HCT116 (cell line): Measurements from ENCODE around the gene PDSS2. TPM values are rescaled to one million over a fixed set of nuclear protein-coding genes. Genes with fewer than 3 reads are reported as not detected.

Source experiments
- ATAC-seq: fragments of 200-7000 bp; cut with Tn5 transposase; 2 replicates; pipeline ENCODE4 v1.9.1; 2020; ENCODE audit warnings: mild to moderate bottlenecking, moderate library complexity
- BruUV-seq: library from RNA; stranded (reverse); fragments of 400-500 nt; replicated peaks from 2 replicates; lab custom pipeline; 2021; lab: Mats Ljungman, UMichigan
- CTCF ChIA-PET: fragments of 300-600 bp; sonication (Branson Sonifier 250); formaldehyde crosslinking; loops from one replicate; lab custom pipeline; 2021; ENCODE audit warnings: antibody characterized with exemption; lab: Charles Lee
- POLR2A ChIA-PET: fragments of 300-600, 350-600 bp; sonication (Branson Sonifier 250); formaldehyde crosslinking; loops from one replicate; lab custom pipeline; 2021; ENCODE audit warnings: antibody characterized with exemption; lab: Charles Lee
- RAD21 ChIA-PET, 2 experiments: fragments of 300-600 bp; sonication (Branson Sonifier 250); formaldehyde crosslinking; loops; one replicate each; lab custom pipeline; 2023; ENCODE audit warnings: low total read pairs in 2 of 2; ENCODE audit not compliant: uncharacterized antibody in 2 of 2, unreplicated experiment in 2 of 2, low non-redundant PET in 1 of 2; lab: Charles Lee
- DNase-seq: peaks from one replicate; pipeline ENCODE4 v3.0.0-alpha.2; 2010; ENCODE audit warnings: low read depth, low spot score
- H2AFZ ChIP-seq: fragments of 200-600 bp; shearing (Covaris generic), sonication (generic); 2 replicates; pipeline ENCODE4 v1.6.1; 2017; ENCODE audit warnings: low read depth, mixed run types, mixed read lengths, antibody characterized with exemption, low read length; ENCODE audit not compliant: poor library complexity, severe bottlenecking
- H3K27ac ChIP-seq: 2 replicates; pipeline ENCODE4 v1.5.1; 2012; ENCODE audit warnings: low read depth, low read length
- H3K27me3 ChIP-seq: fragments of 200-600 bp; sonication (generic); 2 replicates; pipeline ENCODE4 v1.6.1; 2016; ENCODE audit warnings: mixed run types, low read length, mixed read lengths; ENCODE audit not compliant: insufficient read depth
- H3K36me3 ChIP-seq, 2 experiments: fragments of 200-500 bp in 1 of 2; fragments of 200-600 bp in 1 of 2; sonication (Bioruptor generic) in 1 of 2; sonication (generic) in 1 of 2; 2 replicates each; pipeline versions ENCODE4 v1.5.1 to v1.6.1; 2014 to 2016; ENCODE audit warnings: low read length in 2 of 2, inconsistent platforms in 1 of 2, mixed read lengths in 1 of 2, mixed run types in 1 of 2; ENCODE audit not compliant: insufficient read depth in 2 of 2, control insufficient read depth in 1 of 2
- H3K4me1 ChIP-seq, 2 experiments: fragments of 200-600 bp in 1 of 2; sonication (generic) in 1 of 2; 2 replicates each; pipeline versions ENCODE4 v1.5.1 to v1.6.1; 2012 to 2017; ENCODE audit warnings: low read length in 2 of 2, inconsistent platforms in 1 of 2, mild to moderate bottlenecking in 1 of 2, mixed read lengths in 1 of 2, mixed run types in 1 of 2, moderate library complexity in 1 of 2; ENCODE audit not compliant: insufficient read depth in 2 of 2, control insufficient read depth in 1 of 2
- H3K4me2 ChIP-seq: fragments of 200-600 bp; sonication (generic); 2 replicates; pipeline ENCODE4 v1.6.1; 2017; ENCODE audit warnings: mixed run types, low read length, mixed read lengths
- H3K4me3 ChIP-seq, 2 experiments: fragments of 200-600 bp in 1 of 2; sonication (generic) in 1 of 2; replicated peaks in 1 of 2; 2 replicates each; pipeline ENCODE4 v1.5.1; 2011 to 2016; ENCODE audit warnings: low read length in 2 of 2, control low read depth in 1 of 2, low read depth in 1 of 2, mild to moderate bottlenecking in 1 of 2, mixed read lengths in 1 of 2, mixed run types in 1 of 2
- H3K79me2 ChIP-seq: fragments of 200-600 bp; sonication (generic); 2 replicates; pipeline ENCODE4 v1.6.1; 2017; ENCODE audit warnings: mild to moderate bottlenecking, mixed run types, low read length, moderate library complexity, mixed read lengths; ENCODE audit not compliant: insufficient read depth
- H3K9ac ChIP-seq: fragments of 200-600 bp; sonication (generic); 2 replicates; pipeline ENCODE4 v1.6.1; 2016; ENCODE audit warnings: low read length, mixed read lengths
- H3K9me2 ChIP-seq: fragments of 200-600 bp; sonication (generic), shearing (Covaris generic); 2 replicates; pipeline ENCODE4 v1.6.1; 2017; ENCODE audit warnings: mixed run types, mild to moderate bottlenecking, moderate library complexity; ENCODE audit not compliant: insufficient read depth
- H3K9me3 ChIP-seq, 2 experiments: fragments of 200-500 bp in 1 of 2; fragments of 200-600 bp in 1 of 2; sonication (Bioruptor generic) in 1 of 2; sonication (generic) in 1 of 2; 2 replicates each; pipeline ENCODE4 v1.6.1; 2014 to 2017; ENCODE audit warnings: low read length in 2 of 2, mixed read lengths in 2 of 2, inconsistent platforms in 1 of 2, low read depth in 1 of 2, mild to moderate bottlenecking in 1 of 2, mixed run types in 1 of 2, moderate library complexity in 1 of 2; ENCODE audit not compliant: control insufficient read depth in 1 of 2, insufficient read depth in 1 of 2
- H4K20me1 ChIP-seq: fragments of 200-600 bp; sonication (generic), shearing (Covaris generic); 2 replicates; pipeline ENCODE4 v1.6.1; 2017; ENCODE audit warnings: mixed run types, mild to moderate bottlenecking, moderate library complexity; ENCODE audit not compliant: insufficient read depth
- SP1 ChIP-seq: IDR thresholded peaks from 2 replicates; pipeline ENCODE4 v1.6.1; 2012; ENCODE audit warnings: low read depth
- SRF ChIP-seq: IDR thresholded peaks from 2 replicates; pipeline ENCODE4 v1.6.1; 2012; ENCODE audit warnings: low read depth
- ZNF274 ChIP-seq: fragments of 200-500 bp; sonication (Bioruptor generic); IDR thresholded peaks from 2 replicates; pipeline ENCODE4 v1.6.1; 2014; ENCODE audit warnings: mild to moderate bottlenecking, low read depth, low read length, inconsistent platforms
- intact Hi-C: fragments of 100-400 bp; cut with micrococcal nuclease; formaldehyde crosslinking; loops from 2 replicates; pipeline ENCODE4 v1.10.0; 2022
- total RNA-seq: library from RNA; stranded (reverse); gene quantifications from one replicate; pipeline ENCODE4 v1.2.1, GENCODE V29; 2021; ENCODE audit not compliant: unreplicated experiment
- TF ChIP-seq, protein P1 (sequence below): IDR thresholded peaks from 2 replicates; pipeline ENCODE4 v1.6.1; 2011; ENCODE audit warnings: mild to moderate bottlenecking, low read length, moderate library complexity; ENCODE audit not compliant: insufficient replicate concordance; ENCODE audit errors: extremely low read depth
- TF ChIP-seq, protein P2 (sequence below), 3 experiments: fragments of 200-600 bp in 1 of 3; sonication (generic) in 1 of 3; IDR thresholded peaks in 2 of 3; conservative IDR thresholded peaks in 1 of 3; 2 replicates each; pipeline ENCODE4 v1.5.1; 2012 to 2017; ENCODE audit warnings: low read depth in 2 of 3, low read length in 2 of 3, antibody characterized with exemption in 1 of 3, borderline replicate concordance in 1 of 3, control low read depth in 1 of 3, mild to moderate bottlenecking in 1 of 3, mixed read lengths in 1 of 3, mixed run types in 1 of 3, moderate library complexity in 1 of 3; ENCODE audit not compliant: insufficient read depth in 1 of 3

Gene PDSS2
- total RNA-seq, 1 experiment from 2014 or later, result 12.2 TPM

DNA sequence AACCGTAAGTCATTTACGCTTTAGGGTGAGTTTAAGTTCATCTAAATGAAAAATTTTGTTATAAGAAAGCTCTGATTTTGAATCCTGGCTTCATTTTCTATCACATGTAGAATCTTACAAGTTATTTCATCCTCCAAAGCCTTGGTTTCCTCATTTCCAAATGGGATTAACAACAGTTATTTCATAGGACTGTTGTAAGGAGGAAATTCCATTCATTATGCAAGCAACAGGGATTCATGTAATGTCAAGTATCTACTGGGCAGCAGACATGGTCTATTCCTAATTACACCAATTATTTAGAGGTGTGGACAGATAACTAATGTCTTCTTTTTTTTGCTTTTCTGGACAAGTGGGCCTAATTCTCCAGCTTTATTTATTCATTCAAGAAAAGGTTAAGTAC is 154.0 kb downstream of the PDSS2 start:
- Histone ChIP-seq H4K20me1 (no peaks in the 10 kb centered on the region), H3K27ac (no peak overlapping the region), H3K9me3 (no peaks in the 10 kb centered on the region), H3K4me1 (peaks cover 6 to 12% of the 10 kb centered on the region in 2 experiments; a peak in 3 of 4 replicates), H3K4me2 (peak overlapping the region; percentile 40; the same call in 1 of the 2 replicates), H3K4me3 (no peak overlapping the region), H2AFZ (no peak overlapping the region), H3K9me2 (no peaks in the 10 kb centered on the region), H3K36me3 (no peaks in the 10 kb centered on the region), H3K9ac (no peak overlapping the region), H3K27me3 (no peaks in the 10 kb centered on the region), H3K79me2 (no peaks in the 10 kb centered on the region)
- DNase-seq (no peak), ATAC-seq (no peak)
- RAD21 ChIA-PET, result no interaction called here
- intact Hi-C loops, result no loop called here
- POLR2A ChIA-PET, result no interaction called here
- BruUV-seq, result no TSS peak
- TF ChIP-seq SP1 (no peak), ZNF274 (no peak), SRF (no peak)
- TF ChIP-seq, protein P1, sequence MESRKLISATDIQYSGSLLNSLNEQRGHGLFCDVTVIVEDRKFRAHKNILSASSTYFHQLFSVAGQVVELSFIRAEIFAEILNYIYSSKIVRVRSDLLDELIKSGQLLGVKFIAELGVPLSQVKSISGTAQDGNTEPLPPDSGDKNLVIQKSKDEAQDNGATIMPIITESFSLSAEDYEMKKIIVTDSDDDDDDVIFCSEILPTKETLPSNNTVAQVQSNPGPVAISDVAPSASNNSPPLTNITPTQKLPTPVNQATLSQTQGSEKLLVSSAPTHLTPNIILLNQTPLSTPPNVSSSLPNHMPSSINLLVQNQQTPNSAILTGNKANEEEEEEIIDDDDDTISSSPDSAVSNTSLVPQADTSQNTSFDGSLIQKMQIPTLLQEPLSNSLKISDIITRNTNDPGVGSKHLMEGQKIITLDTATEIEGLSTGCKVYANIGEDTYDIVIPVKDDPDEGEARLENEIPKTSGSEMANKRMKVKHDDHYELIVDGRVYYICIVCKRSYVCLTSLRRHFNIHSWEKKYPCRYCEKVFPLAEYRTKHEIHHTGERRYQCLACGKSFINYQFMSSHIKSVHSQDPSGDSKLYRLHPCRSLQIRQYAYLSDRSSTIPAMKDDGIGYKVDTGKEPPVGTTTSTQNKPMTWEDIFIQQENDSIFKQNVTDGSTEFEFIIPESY, result no peak
- TF ChIP-seq, protein P2, sequence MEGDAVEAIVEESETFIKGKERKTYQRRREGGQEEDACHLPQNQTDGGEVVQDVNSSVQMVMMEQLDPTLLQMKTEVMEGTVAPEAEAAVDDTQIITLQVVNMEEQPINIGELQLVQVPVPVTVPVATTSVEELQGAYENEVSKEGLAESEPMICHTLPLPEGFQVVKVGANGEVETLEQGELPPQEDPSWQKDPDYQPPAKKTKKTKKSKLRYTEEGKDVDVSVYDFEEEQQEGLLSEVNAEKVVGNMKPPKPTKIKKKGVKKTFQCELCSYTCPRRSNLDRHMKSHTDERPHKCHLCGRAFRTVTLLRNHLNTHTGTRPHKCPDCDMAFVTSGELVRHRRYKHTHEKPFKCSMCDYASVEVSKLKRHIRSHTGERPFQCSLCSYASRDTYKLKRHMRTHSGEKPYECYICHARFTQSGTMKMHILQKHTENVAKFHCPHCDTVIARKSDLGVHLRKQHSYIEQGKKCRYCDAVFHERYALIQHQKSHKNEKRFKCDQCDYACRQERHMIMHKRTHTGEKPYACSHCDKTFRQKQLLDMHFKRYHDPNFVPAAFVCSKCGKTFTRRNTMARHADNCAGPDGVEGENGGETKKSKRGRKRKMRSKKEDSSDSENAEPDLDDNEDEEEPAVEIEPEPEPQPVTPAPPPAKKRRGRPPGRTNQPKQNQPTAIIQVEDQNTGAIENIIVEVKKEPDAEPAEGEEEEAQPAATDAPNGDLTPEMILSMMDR (IDR thresholded peaks at IDR 0.05 in 2 of 3, conservative IDR thresholded peaks at IDR 0.05 in 1 of 3; ENCODE audit: borderline replicate concordance in 1 of 3, insufficient read depth in 1 of 3, low read depth in 2 of 3, low read length in 2 of 3), result no peak
- CTCF ChIA-PET, result no interaction called here
